BJ (cell line): Measurements from ENCODE around the gene MYO10. TPM values are rescaled to one million over a fixed set of nuclear protein-coding genes. Genes with fewer than 3 reads are reported as not detected.

Source experiments
- CTCF ChIA-PET: fragments of 350-600 bp; formaldehyde crosslinking; extraction: SDS; loops from one replicate; lab custom pipeline; 2021; ENCODE audit warnings: antibody characterized with exemption, inconsistent platforms; lab: Yijun Ruan, JAX
- POLR2A ChIA-PET: fragments of 300-600 bp; sonication (Branson Sonifier 250); formaldehyde crosslinking; extraction: SDS; loops from one replicate; lab custom pipeline; 2021; ENCODE audit warnings: antibody characterized with exemption; lab: Charles Lee
- DNase-seq: peaks from one replicate; pipeline ENCODE4 v3.0.0-alpha.2; 2011; ENCODE audit warnings: low read depth
- H3K27me3 ChIP-seq: 2 replicates; pipeline ENCODE4 v1.6.0; 2011; ENCODE audit warnings: low read length; ENCODE audit not compliant: control insufficient read depth, insufficient read depth
- H3K36me3 ChIP-seq: 2 replicates; pipeline ENCODE4 v1.5.1; 2011; ENCODE audit warnings: low read length; ENCODE audit not compliant: control insufficient read depth, insufficient read depth
- H3K4me3 ChIP-seq: 2 replicates; pipeline ENCODE4 v1.5.1; 2011; ENCODE audit warnings: low read depth, mild to moderate bottlenecking, control low read depth, low read length
- polyA plus RNA-seq: library from polyadenylated mRNA; depleted of rRNA; stranded (reverse); fragments of >200 nt; gene quantifications from 2 replicates; pipeline ENCODE4 v1.2.3, GENCODE V29; 2011
- TF ChIP-seq, protein P1 (sequence below): IDR thresholded peaks from 2 replicates; pipeline ENCODE4 v1.5.1; 2011; ENCODE audit warnings: low read depth, mild to moderate bottlenecking, control low read depth, inconsistent platforms, low read length, moderate library complexity; ENCODE audit not compliant: insufficient read depth

The MYO10 gene
- polyA plus RNA-seq, 1 experiment: 17.1 TPM

GRCh38 chr5:16957304-16958196 is 21.5 kb upstream of the MYO10 start:
- DNase-seq: peak; percentile 78
- Histone ChIP-seq H3K36me3 (no peaks in the 10 kb centered on the region), H3K27me3 (no peaks in the 10 kb centered on the region), H3K4me3 (no peak overlapping the region)
- ChIA-PET POLR2A (no interaction called here), CTCF (interaction anchor here (0.9 to 1.3 kb wide), 3 partner anchors 24 to 246 kb away, joined by 3 to 4 read pairs (median 3); no protein-coding TSS in a partner anchor)
- TF ChIP-seq, protein P1, sequence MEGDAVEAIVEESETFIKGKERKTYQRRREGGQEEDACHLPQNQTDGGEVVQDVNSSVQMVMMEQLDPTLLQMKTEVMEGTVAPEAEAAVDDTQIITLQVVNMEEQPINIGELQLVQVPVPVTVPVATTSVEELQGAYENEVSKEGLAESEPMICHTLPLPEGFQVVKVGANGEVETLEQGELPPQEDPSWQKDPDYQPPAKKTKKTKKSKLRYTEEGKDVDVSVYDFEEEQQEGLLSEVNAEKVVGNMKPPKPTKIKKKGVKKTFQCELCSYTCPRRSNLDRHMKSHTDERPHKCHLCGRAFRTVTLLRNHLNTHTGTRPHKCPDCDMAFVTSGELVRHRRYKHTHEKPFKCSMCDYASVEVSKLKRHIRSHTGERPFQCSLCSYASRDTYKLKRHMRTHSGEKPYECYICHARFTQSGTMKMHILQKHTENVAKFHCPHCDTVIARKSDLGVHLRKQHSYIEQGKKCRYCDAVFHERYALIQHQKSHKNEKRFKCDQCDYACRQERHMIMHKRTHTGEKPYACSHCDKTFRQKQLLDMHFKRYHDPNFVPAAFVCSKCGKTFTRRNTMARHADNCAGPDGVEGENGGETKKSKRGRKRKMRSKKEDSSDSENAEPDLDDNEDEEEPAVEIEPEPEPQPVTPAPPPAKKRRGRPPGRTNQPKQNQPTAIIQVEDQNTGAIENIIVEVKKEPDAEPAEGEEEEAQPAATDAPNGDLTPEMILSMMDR: no peak

GRCh38 chr5:16953729-16954128 is 17.6 kb upstream of the MYO10 start:
- DNase-seq: no peak
- Histone ChIP-seq H3K27me3 (no peaks in the 10 kb centered on the region), H3K4me3 (no peak overlapping the region), H3K36me3 (no peaks in the 10 kb centered on the region)
- POLR2A ChIA-PET: no interaction called here
- TF ChIP-seq, protein P1: no peak
- CTCF ChIA-PET: no interaction called here

DNA sequence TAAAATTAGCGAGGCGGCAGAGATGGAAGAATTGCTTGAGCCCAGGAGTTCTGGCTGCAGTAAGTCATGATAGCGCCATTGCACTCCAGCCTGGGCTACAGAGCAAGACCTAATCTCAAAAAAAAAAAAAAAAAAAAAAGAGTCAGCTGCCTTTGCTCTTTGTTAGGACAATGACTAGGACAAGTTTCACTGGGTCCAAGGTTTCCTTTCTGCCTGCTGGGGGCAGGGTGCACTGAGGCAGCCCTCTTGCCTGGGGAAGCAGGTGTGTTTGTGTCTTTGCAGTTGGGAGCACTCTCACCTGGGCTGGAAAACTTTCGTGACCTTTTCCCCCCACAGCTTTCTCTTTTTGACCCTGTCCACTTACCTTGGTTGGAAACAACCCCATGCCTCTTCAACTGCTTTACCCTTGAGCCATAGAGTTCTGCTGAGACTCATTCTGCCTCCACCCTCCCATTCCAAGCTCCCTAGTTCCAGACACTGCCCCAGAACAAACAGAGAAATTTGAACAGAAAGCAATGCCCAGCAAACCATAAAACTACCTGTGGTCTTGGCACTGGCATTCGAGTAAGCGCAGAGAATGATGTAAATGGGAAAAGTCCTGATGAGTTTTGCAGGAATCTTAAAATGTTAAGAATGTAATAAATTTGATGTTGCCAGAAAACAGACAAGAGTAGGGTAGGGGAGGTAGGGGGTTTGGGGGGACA is 17.0 kb upstream of the MYO10 start:
- TF ChIP-seq, protein P1: no peak
- POLR2A ChIA-PET: no interaction called here
- DNase-seq: no peak
- no peaks in the 10 kb centered on the region for H3K27me3 ChIP-seq
- no peaks in the 10 kb centered on the region for H3K36me3 ChIP-seq
- no peak overlapping the region for H3K4me3 ChIP-seq
- CTCF ChIA-PET: interaction anchor here (0.8 to 1.3 kb wide), 2 partner anchors 33 to 147 kb away, joined by 3 read pairs; no protein-coding TSS in a partner anchor

DNA sequence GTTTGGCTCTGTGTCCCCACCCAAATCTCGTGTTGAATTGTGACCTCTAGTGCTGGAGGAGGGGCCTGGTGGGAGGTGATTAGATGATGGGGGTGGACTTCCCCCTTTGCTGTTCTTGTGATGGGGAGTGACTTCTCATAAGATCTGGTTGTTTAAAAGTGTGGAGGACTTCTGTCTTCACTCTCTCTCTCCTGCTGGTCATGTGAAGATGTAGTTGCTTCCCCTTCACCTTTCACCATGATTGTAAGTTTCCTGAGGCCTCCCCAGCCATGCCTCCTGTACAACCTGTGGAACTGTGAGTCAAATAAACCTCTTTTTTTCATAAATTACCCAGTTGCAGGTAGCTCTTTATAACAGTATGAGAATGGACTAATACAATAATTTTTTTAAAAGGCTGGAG is 10.6 kb upstream of the MYO10 start:
- Histone ChIP-seq H3K4me3 (no peak overlapping the region), H3K36me3 (no peaks in the 10 kb centered on the region), H3K27me3 (no peaks in the 10 kb centered on the region)
- DNase-seq: no peak
- TF ChIP-seq, protein P1: no peak
- POLR2A ChIA-PET: no interaction called here
- CTCF ChIA-PET: no interaction called here
